Stimulated activated CD4-positive, alpha-beta T cell treated with anti-CD3 and anti-CD28 coated beads, Interleukin-2, amount 100 ng/mL, for 4 hours (primary cell): ENCODE results near the gene CALY.
A peak's percentile ranks its signal among the peaks of the same experiment; 100 is the strongest.
"Not testable (repeated sequence)": the region's sequence is repeated elsewhere in the genome, so short reads cannot be mapped to it uniquely, and the experiment has no call there.

ENCODE experiments used
- DNase-seq: peaks from one replicate; pipeline ENCODE4 v3.0.0-alpha.2; 2020; ENCODE audit warnings: low read depth

The CALY gene

DNA sequence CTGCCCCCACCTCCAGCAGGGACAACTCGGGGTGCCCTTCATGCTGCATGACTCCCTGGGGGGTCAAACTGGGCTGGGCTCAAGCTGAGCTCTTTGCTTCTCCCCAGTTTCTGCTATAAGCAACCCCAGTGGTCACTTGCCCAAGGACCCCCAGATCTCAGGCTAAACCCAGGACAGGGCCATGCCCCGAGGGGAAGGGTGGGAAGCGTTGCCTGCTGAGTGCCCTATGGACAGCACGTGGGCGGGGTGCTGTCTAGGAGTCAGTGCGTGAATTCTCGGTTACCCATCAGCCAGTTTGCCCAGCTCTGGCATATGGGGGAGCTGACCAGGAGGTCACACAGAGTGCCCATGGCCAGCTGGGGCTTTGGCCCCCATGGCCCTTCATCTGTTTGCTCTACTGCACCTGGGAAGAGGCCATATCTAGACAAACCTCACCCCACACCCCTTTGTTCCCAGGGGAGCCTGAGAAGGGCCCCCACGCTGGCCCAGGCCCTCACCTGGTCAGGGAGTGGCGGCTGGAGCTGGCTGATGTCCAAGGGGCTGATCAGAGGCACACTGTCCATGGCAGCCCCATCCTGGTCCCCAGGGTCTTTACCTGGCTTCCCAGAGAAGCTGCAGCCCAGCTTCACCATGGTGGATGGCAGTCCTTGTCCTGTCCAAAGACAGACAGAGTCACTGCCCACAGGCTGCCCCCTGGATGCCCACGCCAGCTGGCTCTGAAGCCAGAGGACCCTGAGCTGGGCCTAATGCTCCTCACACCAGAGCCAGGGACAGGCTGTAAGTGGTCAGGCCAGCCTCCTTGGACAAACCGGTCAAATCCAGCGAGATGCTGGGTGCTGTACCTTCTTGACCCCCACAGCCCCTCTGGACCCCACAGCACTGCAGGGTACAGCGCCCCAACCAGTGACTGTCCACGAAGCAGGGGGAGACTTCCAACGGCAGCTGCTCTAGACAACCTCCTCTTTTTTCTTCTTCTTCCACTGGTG, 8.0 kb downstream of the CALY start:
- DNase-seq: no peak

DNA sequence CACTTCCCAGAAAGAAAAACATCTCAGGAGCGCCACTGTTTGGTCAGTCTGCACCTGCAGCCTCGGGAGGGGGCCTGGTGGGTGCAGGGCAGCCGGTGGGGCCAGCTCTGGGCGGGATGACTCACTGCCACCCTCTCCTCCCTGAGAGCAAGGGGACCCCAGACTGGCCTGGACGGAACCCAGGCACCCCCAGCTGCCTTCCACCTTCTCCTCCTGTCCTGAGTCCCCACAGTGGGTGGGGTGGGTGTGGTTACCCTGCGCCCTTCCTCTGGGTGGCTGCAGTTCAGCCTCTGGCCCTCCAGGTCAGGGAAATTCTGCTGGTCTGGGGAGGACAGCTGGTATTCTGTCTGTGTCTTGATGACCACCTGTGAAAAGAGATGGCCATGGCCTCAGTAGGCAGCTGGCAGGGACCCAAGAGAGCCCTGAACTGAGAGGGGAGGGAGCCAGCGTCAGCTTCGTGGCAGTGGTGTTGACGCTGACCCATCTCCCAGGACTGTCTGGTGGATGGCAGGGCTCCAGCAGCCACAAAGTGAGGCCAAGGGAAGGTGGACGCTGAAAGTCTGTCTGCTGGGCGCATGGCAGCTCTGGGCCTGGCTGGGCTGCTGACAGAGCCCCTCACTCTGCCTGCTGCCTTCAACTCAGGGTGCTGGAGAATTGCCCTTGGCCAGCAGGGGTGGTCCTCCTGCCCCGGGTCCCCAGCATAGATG, 8.9 kb downstream of the CALY start:
- DNase-seq: no peak

- no peak for DNase-seq
These were observed 9.7 kb downstream of the CALY start for GRCh38 chr10:133326745-133327650.

DNA sequence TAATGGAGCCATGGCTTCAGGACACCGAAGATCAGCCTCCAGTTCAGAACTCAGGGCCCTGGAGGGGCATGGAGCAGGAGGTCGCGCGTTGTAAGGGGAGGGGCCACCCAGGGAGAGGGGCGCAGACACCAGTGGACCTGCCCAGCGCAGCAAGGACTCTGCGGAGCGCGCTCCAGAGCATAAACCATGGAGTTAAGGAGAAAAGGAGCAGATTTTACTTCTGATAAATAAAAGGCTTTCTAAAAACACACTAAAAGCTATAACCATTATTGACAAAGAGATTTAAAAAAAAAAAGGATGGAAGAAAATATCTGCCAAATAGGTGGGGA, 10.5 kb downstream of the CALY start:
- DNase-seq: no peak

- DNase-seq: no peak
These were observed 11.1 kb downstream of the CALY start for GRCh38 chr10:133325440-133326222.

DNA sequence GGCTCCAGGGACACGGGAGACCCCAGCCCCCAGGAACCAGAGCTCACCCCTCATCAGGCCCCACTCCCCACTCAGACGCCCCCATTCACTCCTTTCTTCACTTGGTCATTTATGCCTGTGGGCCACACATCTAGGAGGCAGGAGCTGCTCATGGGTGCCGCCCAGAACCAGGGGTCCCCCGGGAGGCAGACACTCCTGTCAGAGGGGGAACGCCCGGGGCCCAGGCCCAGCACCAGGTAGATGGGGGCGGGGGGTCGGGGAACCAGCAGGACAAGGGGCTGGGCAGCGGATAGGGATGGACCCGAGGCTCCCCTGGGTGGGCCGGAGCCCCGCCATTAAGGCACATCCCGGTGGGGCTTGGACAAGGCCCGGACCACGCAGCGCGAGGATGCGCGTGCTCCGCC, 11.8 kb downstream of the CALY start:
- DNase-seq: no peak

DNA sequence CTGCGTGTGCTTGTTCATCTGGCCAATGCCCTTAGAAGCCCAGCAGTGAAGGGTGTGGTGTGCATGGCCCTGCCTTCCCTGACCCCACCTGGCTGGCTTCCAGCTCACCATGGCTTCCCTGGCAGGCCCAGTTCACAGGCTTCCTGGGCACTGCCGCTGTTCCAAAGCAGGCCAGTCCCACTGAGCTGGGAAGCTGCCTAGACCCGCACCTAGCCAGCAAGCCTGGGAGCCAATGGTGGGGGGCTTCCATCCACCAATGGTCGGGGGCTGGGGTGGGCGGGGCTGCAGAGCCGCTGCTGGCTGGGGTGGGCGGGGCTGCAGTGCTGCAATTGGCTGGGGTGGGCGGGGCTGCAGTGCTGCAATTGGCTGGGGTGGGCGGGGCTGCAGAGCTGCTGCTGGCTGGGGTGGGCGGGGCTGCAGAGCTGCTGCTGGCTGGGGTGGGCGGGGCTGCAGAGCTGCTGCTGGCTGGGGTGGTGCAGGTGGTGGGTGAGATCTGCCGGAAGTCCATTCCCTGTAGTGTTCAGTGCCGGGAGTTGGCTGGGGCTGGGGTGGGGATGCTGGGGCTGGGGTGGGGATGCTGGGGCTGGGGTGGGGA, 12.4 kb downstream of the CALY start:
- DNase-seq: peak; percentile 49

DNA sequence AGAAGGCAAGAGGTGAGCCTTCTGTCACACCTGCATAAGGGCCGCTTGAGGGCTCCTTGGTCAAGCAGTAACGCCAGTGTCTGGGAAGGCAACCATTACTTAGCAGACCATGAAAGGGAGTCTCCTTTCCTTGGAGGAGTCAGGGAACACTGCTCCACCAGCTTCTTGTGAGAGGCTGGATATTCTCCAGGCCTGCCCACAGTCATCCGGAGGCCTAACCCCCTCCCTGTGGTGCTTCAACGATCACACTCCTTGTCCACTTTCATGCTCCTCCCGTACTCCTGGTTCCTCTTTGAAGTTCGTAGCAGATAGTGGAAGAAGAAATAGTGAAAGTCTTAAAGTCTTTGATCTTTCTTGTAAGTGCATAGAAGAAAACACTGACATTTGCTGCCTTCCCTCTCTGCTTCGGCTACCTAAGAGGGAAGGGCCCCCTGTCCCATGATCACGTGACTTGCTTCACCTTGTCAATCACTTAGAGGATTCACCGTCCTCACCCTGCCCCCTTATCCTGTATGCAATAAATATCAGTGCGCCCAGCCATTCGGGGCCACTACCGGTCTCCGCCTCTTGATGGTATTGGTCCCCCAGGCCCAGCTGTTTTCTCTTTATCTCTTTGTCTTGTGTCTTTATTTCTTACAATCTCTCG, 14.5 kb downstream of the CALY start:
- DNase-seq: not testable (repeated sequence)

- DNase-seq: not testable (repeated sequence)
These were observed 15.8 kb downstream of the CALY start for GRCh38 chr10:133320852-133321422.

DNA sequence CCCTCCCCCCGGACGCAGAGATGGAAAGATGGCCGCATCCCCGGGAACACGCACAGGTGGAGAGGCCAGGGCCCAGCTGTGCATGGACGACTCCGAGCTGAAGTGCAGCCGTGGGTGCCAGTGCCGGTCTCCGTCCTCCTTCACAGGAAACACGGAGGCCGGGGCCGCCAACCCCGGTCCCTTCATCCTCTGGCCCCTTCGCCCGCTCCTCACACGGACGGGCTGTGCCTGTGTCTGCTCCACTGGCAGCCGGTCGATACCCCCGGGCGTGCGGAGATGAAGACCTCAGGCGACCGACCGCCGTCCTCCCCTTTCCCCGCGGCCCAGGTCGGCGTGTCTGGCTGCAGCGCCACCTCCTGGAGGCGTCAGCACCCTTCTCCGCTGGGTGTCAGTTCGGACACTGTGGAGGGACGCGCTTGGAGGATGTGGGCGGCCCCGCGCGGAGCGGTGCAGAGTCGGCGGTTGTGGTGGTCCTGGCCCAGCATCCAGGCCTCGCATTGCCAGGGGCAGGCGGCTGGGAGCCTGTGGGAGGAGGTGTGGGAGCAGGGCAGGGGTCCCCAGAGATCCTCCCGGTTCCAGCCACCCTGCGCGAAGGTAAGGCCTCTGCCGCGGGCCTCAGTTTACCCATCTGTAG, 18.1 kb downstream of the CALY start:
- peak; percentile 29 for DNase-seq

DNA sequence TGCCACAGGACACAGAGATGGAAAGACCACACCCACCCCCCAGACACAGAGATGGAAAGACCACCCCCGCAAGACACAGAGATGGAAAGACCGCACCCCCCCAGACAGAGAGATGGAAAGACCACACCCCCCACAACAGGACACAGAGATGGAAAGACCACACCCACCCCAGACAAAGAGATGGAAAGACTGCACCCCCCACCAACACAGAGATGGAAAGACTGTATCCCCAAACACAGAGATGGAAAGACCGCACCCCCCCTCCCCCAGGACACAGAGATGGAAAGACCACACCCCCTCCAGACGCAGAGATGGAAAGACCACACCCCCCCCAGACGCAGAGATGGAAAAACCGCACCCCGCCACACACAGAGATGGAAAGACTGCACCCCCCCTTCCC, 20.0 kb downstream of the CALY start:
- no peak for DNase-seq

- DNase-seq: no peak
These were observed 20.4 kb downstream of the CALY start for GRCh38 chr10:133316266-133316665.

- DNase-seq: no peak
These were observed 20.8 kb downstream of the CALY start for GRCh38 chr10:133315847-133316246.

- no peak for DNase-seq
These were observed 21.8 kb downstream of the CALY start for GRCh38 chr10:133314911-133315310.

- DNase-seq: no peak
These were observed 23.5 kb downstream of the CALY start for GRCh38 chr10:133313192-133313591.

- no peak for DNase-seq
These were observed 23.9 kb downstream of the CALY start for GRCh38 chr10:133312769-133313145.

- no peak for DNase-seq
These were observed 24.5 kb downstream of the CALY start for GRCh38 chr10:133312016-133312768.

GRCh38 chr10:133311570-133311969, 25.1 kb downstream of the CALY start:
- no peak for DNase-seq

DNA sequence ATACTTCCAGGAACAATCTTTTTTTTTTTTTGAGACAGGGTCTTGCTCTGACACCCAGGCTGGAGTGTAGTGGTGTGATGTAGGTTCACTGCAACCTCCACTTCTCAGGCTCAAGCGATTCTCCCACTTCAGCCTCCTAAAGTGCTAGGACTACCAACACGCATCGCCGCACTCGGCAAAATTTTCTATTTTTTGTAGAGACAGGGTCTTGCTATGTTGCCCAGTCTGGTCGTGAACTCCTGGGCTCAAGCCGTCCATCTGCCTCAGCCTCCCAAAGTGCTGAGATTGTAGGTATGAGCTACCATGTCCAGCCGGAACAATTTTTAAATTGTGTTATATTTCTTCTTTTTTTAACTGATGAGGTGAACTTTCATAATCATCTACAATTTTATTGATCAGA, 25.9 kb downstream of the CALY start:
- no peak for DNase-seq
